Activated naive CD4-positive, alpha-beta T cell treated with anti-CD3 and anti-CD28 coated beads, Interleukin-2, amount 10 ng/mL, durations not matched to agents 7 days and 5 days (primary cell): ENCODE data around the gene CHD1L.
"Not testable (repeated sequence)": the region's sequence is repeated elsewhere in the genome, so short reads cannot be mapped to it uniquely, and the experiment has no call there.

Experiments
- CTCF ChIA-PET: fragments of 350-600 bp; sonication (Branson Sonifier 250); formaldehyde crosslinking; loops from one replicate; lab custom pipeline; 2021; ENCODE audit warnings: antibody characterized with exemption; lab: Charles Lee
- DNase-seq: peaks from one replicate; pipeline ENCODE4 v3.0.0-alpha.2; 2020
- H3K27ac Mint-ChIP-seq: one replicate; pipeline ENCODE4 v1.8.0; 2021; ENCODE audit warnings: mild to moderate bottlenecking, moderate library complexity, mixed read lengths
- H3K27me3 Mint-ChIP-seq: one replicate; pipeline ENCODE4 v1.8.0; 2021; ENCODE audit warnings: mild to moderate bottlenecking, mixed read lengths
- H3K36me3 Mint-ChIP-seq: one replicate; pipeline ENCODE4 v1.8.0; 2021; ENCODE audit warnings: mixed read lengths
- H3K4me1 Mint-ChIP-seq: one replicate; pipeline ENCODE4 v1.8.0; 2021; ENCODE audit warnings: mixed read lengths
- H3K4me3 Mint-ChIP-seq: one replicate; pipeline ENCODE4 v1.8.0; 2021; ENCODE audit warnings: mild to moderate bottlenecking, moderate library complexity, mixed read lengths
- H3K9me3 Mint-ChIP-seq: one replicate; pipeline ENCODE4 v1.8.0; 2021; ENCODE audit warnings: mixed read lengths

The CHD1L gene

GRCh38 chr1:147240131-147240721 lies 2.3 kb upstream of the CHD1L start:
- CTCF ChIA-PET, result interaction anchor here (1.3 kb wide), 1 partner anchor 15 kb away, joined by 4 read pairs; the partner anchor contains the start of gene FMO5
- not testable (repeated sequence) for H3K4me3 Mint-ChIP-seq, H3K36me3 Mint-ChIP-seq, H3K9me3 Mint-ChIP-seq, DNase-seq, H3K27ac Mint-ChIP-seq
- Mint-ChIP-seq H3K27me3 (peaks cover 14% of the 10 kb centered on the region), H3K4me1 (peaks cover 21% of the 10 kb centered on the region)

- peak overlapping the region; percentile 80 for H3K4me3 Mint-ChIP-seq
- no peak for DNase-seq
- H3K4me1 Mint-ChIP-seq, result peaks cover 35% of the 10 kb centered on the region
- no peaks in the 10 kb centered on the region for H3K9me3 Mint-ChIP-seq
- peak overlapping the region; percentile 85 for H3K27ac Mint-ChIP-seq
- H3K27me3 Mint-ChIP-seq, result peaks cover 4% of the 10 kb centered on the region
- peaks cover 9% of the 10 kb centered on the region for H3K36me3 Mint-ChIP-seq
- CTCF ChIA-PET, result interaction anchor here (0.6 to 3.4 kb wide), 7 partner anchors 12 to 162 kb away, joined by 3 to 18 read pairs (median 3); no protein-coding TSS in a partner anchor
Measured at GRCh38 chr1:147241934-147242448, 493 bp upstream of the CHD1L start.

GRCh38 chr1:147243228-147243685 lies 773 bp downstream of the CHD1L start:
- peaks cover 9% of the 10 kb centered on the region for H3K36me3 Mint-ChIP-seq
- no peaks in the 10 kb centered on the region for H3K9me3 Mint-ChIP-seq
- peak overlapping the region; percentile 92 for H3K4me3 Mint-ChIP-seq
- CTCF ChIA-PET, result interaction anchor here (0.7 to 3.4 kb wide), 6 partner anchors 10 to 163 kb away, joined by 3 to 18 read pairs (median 6); partner anchors contain the start of gene PRKAB2
- peak overlapping the region; percentile 77 for H3K27ac Mint-ChIP-seq
- peaks cover 45% of the 10 kb centered on the region for H3K4me1 Mint-ChIP-seq
- no peaks in the 10 kb centered on the region for H3K27me3 Mint-ChIP-seq
- peak; percentile 45 for DNase-seq

- Mint-ChIP-seq H3K9me3 (no peaks in the 10 kb centered on the region), H3K4me1 (peaks cover 49% of the 10 kb centered on the region), H3K27ac (peak overlapping the region; percentile 77), H3K36me3 (peaks cover 9% of the 10 kb centered on the region), H3K27me3 (no peaks in the 10 kb centered on the region), H3K4me3 (peak overlapping the region; percentile 92)
- DNase-seq, result no peak
- CTCF ChIA-PET, result interaction anchor here (1.3 to 3.4 kb wide), 4 partner anchors 10 to 76 kb away, joined by 3 to 18 read pairs (median 12); partner anchors contain the start of gene PRKAB2
Measured at GRCh38 chr1:147243841-147244240, 1.4 kb downstream of the CHD1L start.

- no peak overlapping the region for H3K4me3 Mint-ChIP-seq
- H3K27ac Mint-ChIP-seq, result no peak overlapping the region
- H3K4me1 Mint-ChIP-seq, result peaks cover 58% of the 10 kb centered on the region
Measured at GRCh38 chr1:147245129-147245528, 2.6 kb downstream of the CHD1L start.

GRCh38 chr1:147245586-147246021 lies 3.1 kb downstream of the CHD1L start:
- H3K27ac Mint-ChIP-seq, result no peak overlapping the region
- no peaks in the 10 kb centered on the region for H3K27me3 Mint-ChIP-seq
- H3K4me3 Mint-ChIP-seq, result no peak overlapping the region
- CTCF ChIA-PET, result interaction anchor here (0.9 to 1.0 kb wide), 2 partner anchors 28 to 74 kb away, joined by 3 to 4 read pairs; no protein-coding TSS in a partner anchor
- no peak for DNase-seq
- no peaks in the 10 kb centered on the region for H3K9me3 Mint-ChIP-seq
- H3K4me1 Mint-ChIP-seq, result peaks cover 60% of the 10 kb centered on the region
- peaks cover 11% of the 10 kb centered on the region for H3K36me3 Mint-ChIP-seq

More at GRCh38 chr1:147245129-147245528, 2.6 kb downstream of the CHD1L start:
- Mint-ChIP-seq H3K36me3 (peaks cover 11% of the 10 kb centered on the region), H3K9me3 (no peaks in the 10 kb centered on the region), H3K27me3 (no peaks in the 10 kb centered on the region)
- CTCF ChIA-PET, result interaction anchor here (0.9 to 1.0 kb wide), 2 partner anchors 29 to 73 kb away, joined by 3 to 4 read pairs; no protein-coding TSS in a partner anchor
- DNase-seq, result no peak

- Mint-ChIP-seq H3K9me3 (no peaks in the 10 kb centered on the region), H3K4me1 (peaks cover 60% of the 10 kb centered on the region), H3K36me3 (peaks cover 11% of the 10 kb centered on the region), H3K4me3 (no peak overlapping the region), H3K27me3 (no peaks in the 10 kb centered on the region), H3K27ac (no peak overlapping the region)
- DNase-seq, result no peak
- CTCF ChIA-PET, result no interaction called here
Measured at GRCh38 chr1:147246044-147246690, 3.7 kb downstream of the CHD1L start.

GRCh38 chr1:147246910-147247655 lies 4.6 kb downstream of the CHD1L start:
- Mint-ChIP-seq H3K4me1 (peaks cover 55% of the 10 kb centered on the region), H3K27ac (no peak overlapping the region), H3K9me3 (no peaks in the 10 kb centered on the region), H3K4me3 (no peak overlapping the region), H3K27me3 (no peaks in the 10 kb centered on the region), H3K36me3 (peaks cover 11% of the 10 kb centered on the region)
- CTCF ChIA-PET, result interaction anchor here (0.9 kb wide), 1 partner anchor 27 kb away, joined by 3 read pairs; no protein-coding TSS in a partner anchor
- no peak for DNase-seq

GRCh38 chr1:147247656-147248238 lies 5.3 kb downstream of the CHD1L start:
- Mint-ChIP-seq H3K27ac (no peak overlapping the region), H3K4me1 (peaks cover 52% of the 10 kb centered on the region), H3K36me3 (peaks cover 14% of the 10 kb centered on the region), H3K27me3 (no peaks in the 10 kb centered on the region), H3K4me3 (no peak overlapping the region), H3K9me3 (no peaks in the 10 kb centered on the region)
- CTCF ChIA-PET, result interaction anchor here (0.7 to 0.9 kb wide), 2 partner anchors 26 to 85 kb away, joined by 3 read pairs; no protein-coding TSS in a partner anchor
- DNase-seq, result no peak

- Mint-ChIP-seq H3K4me1 (peaks cover 20% of the 10 kb centered on the region), H3K4me3 (no peak overlapping the region), H3K27me3 (no peaks in the 10 kb centered on the region), H3K27ac (no peak overlapping the region), H3K36me3 (peaks cover 30% of the 10 kb centered on the region), H3K9me3 (no peaks in the 10 kb centered on the region)
- no peak for DNase-seq
- CTCF ChIA-PET, result interaction anchor here (1.0 to 3.3 kb wide), 2 partner anchors 10 to 56 kb away, joined by 3 to 18 read pairs; partner anchors contain the start of gene CHD1L
Measured at GRCh38 chr1:147252540-147252939, 10.1 kb downstream of the CHD1L start.

- CTCF ChIA-PET, result interaction anchor here (0.6 kb wide), 1 partner anchor 11 kb away, joined by 3 read pairs; no protein-coding TSS in a partner anchor
- Mint-ChIP-seq H3K36me3 (peaks cover 51% of the 10 kb centered on the region), H3K9me3 (no peaks in the 10 kb centered on the region), H3K4me3 (no peak overlapping the region), H3K4me1 (no peaks in the 10 kb centered on the region), H3K27me3 (no peaks in the 10 kb centered on the region), H3K27ac (no peak overlapping the region)
- no peak for DNase-seq
Measured at GRCh38 chr1:147260956-147261355, 18.5 kb downstream of the CHD1L start.

GRCh38 chr1:147264158-147264768 lies 21.8 kb downstream of the CHD1L start:
- no peaks in the 10 kb centered on the region for H3K27me3 Mint-ChIP-seq
- no peaks in the 10 kb centered on the region for H3K4me1 Mint-ChIP-seq
- peaks cover 65% of the 10 kb centered on the region for H3K36me3 Mint-ChIP-seq
- H3K9me3 Mint-ChIP-seq, result no peaks in the 10 kb centered on the region
- CTCF ChIA-PET, result no interaction called here
- H3K4me3 Mint-ChIP-seq, result no peak overlapping the region
- no peak for DNase-seq
- H3K27ac Mint-ChIP-seq, result no peak overlapping the region

GRCh38 chr1:147266381-147266780 lies 23.9 kb downstream of the CHD1L start:
- H3K36me3 Mint-ChIP-seq, result peaks cover 65% of the 10 kb centered on the region
- CTCF ChIA-PET, result no interaction called here
- DNase-seq, result no peak
- no peaks in the 10 kb centered on the region for H3K27me3 Mint-ChIP-seq
- H3K9me3 Mint-ChIP-seq, result no peaks in the 10 kb centered on the region
- H3K27ac Mint-ChIP-seq, result no peak overlapping the region
- no peak overlapping the region for H3K4me3 Mint-ChIP-seq
- no peaks in the 10 kb centered on the region for H3K4me1 Mint-ChIP-seq
